ENCODE data around the gene MAST1.

MAST1 gene

DNA sequence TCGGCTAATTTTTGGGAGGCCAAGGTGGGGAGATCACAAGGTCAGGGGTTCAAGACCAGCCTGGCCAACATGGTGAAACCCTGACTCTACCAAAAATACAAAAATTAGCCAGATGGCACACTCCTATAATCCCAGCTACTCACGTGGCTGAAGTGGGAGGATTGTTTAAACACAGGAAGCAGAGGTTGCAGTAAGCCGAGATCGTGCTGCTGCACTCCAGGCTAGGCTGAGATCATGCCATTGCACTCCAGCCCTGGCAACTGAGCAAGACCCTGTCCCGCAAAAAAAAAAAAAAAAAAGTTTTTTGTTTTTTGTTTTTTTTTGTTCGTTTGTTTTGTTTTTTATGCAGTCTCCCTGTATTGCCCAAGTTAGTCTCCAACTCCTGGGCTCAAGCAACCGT, 21.2 kb downstream of the MAST1 start:
- no peak overlapping the region for H3K4me3 Mint-ChIP-seq
- H3K36me3 Mint-ChIP-seq (ENCODE audit: insufficient read depth), result no peaks in the 10 kb centered on the region
- no peaks in the 10 kb centered on the region for H3K9me3 Mint-ChIP-seq
- H3K27me3 Mint-ChIP-seq, result no peaks in the 10 kb centered on the region
- H3K4me1 Mint-ChIP-seq, result no peaks in the 10 kb centered on the region
- ATAC-seq (replicated peaks; ENCODE audit: extremely low read depth, poor library complexity, severe bottlenecking) (no peak), DNase-seq (ENCODE audit: low spot score in 2 of 2) (no peak)
- H3K27ac Mint-ChIP-seq (ENCODE audit: low read depth), result no peak overlapping the region

DNA sequence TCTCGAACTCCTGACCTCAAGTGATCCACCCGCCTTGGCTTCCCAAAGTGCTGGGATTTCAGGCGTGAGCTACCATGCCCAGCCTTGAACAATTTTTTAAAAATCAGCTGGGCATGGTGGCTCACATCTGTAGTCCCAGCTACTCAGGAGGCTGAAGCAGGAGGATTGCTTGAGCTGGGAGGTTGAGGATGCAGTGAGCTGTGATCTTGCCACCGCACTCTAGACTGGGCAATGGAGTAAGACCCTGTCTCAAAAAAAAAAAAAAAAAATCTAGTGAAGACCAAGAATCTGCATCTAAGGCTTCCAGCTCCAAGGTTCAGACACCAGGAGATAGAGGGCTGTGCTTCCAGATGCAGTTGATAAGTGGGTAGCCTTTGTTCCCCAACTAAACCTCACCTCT, 25.8 kb downstream of the MAST1 start:
- H3K9me3 Mint-ChIP-seq, result no peaks in the 10 kb centered on the region
- peaks cover 10% of the 10 kb centered on the region for H3K4me1 Mint-ChIP-seq
- peaks cover 20% of the 10 kb centered on the region for H3K27me3 Mint-ChIP-seq
- ATAC-seq (replicated peaks; ENCODE audit: extremely low read depth, poor library complexity, severe bottlenecking) (no peak), DNase-seq (ENCODE audit: low spot score in 2 of 2) (no peak)
- no peaks in the 10 kb centered on the region for H3K36me3 Mint-ChIP-seq (ENCODE audit: insufficient read depth)
- H3K4me3 Mint-ChIP-seq, result no peak overlapping the region
- H3K27ac Mint-ChIP-seq (ENCODE audit: low read depth), result no peak overlapping the region

DNA sequence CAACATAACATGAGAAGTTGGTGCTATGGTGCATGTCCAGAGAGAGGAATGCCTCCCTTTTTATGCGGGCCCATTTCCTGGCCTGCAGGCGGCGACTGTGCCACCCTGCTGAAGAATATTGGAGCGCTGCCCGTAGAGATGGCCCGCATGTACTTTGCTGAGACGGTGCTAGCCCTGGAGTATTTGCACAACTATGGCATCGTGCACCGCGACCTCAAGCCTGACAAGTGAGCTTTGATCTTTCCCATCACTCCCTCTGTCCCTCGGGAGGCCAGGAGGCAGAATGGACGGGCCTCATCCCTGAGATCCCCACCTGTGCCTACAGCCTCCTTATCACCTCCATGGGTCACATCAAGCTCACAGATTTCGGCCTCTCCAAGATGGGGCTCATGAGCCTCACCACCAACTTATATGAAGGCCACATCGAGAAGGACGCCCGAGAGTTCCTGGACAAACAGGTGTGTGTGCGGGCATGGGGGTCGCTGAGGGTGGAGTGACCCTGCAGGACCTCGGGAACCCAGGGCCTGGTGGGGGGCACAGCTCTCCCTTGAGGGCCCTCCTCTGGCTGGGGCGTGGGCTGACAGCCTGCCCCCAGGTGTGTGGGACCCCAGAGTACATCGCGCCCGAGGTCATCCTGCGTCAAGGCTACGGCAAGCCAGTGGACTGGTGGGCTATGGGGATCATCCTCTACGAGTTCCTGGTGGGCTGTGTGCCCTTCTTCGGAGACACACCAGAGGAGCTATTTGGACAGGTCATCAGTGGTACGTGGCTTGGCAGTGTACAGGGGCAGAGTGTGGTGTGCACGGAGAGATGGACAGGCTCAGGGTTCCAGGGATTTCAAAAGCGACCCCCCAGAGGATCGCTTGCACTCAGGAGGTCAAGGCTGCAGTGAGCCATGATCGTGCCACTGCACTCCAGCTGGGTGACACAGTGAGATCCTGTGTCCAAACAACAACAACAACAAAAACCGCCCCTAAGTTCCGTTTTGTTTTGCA, 26.7 kb downstream of the MAST1 start:
- no peak overlapping the region for H3K4me3 Mint-ChIP-seq
- peaks cover 10% of the 10 kb centered on the region for H3K4me1 Mint-ChIP-seq
- DNase-seq (ENCODE audit: low spot score in 2 of 2) (no peak), ATAC-seq (replicated peaks; ENCODE audit: extremely low read depth, poor library complexity, severe bottlenecking) (no peak)
- H3K27ac Mint-ChIP-seq (ENCODE audit: low read depth), result no peak overlapping the region
- no peaks in the 10 kb centered on the region for H3K9me3 Mint-ChIP-seq
- H3K36me3 Mint-ChIP-seq (ENCODE audit: insufficient read depth), result no peaks in the 10 kb centered on the region
- H3K27me3 Mint-ChIP-seq, result peaks cover 20% of the 10 kb centered on the region

- Mint-ChIP-seq H3K27ac (ENCODE audit: low read depth) (no peak overlapping the region), H3K27me3 (peaks cover 20% of the 10 kb centered on the region), H3K4me1 (peaks cover 10% of the 10 kb centered on the region), H3K9me3 (no peaks in the 10 kb centered on the region), H3K4me3 (peak overlapping the region; percentile 62), H3K36me3 (ENCODE audit: insufficient read depth) (no peaks in the 10 kb centered on the region)
- ATAC-seq (replicated peaks; ENCODE audit: extremely low read depth, poor library complexity, severe bottlenecking), result no peak
- no peak for DNase-seq (ENCODE audit: low spot score in 2 of 2)
Measured at GRCh38 chr19:12865746-12866415, 27.6 kb downstream of the MAST1 start.

- Mint-ChIP-seq H3K4me1 (peaks cover 10% of the 10 kb centered on the region), H3K27me3 (peaks cover 20% of the 10 kb centered on the region), H3K9me3 (no peaks in the 10 kb centered on the region), H3K4me3 (peak overlapping the region; percentile 62), H3K27ac (ENCODE audit: low read depth) (no peak overlapping the region), H3K36me3 (ENCODE audit: insufficient read depth) (no peaks in the 10 kb centered on the region)
- DNase-seq (ENCODE audit: low spot score in 2 of 2) (no peak), ATAC-seq (replicated peaks; ENCODE audit: extremely low read depth, poor library complexity, severe bottlenecking) (no peak)
Measured at GRCh38 chr19:12866416-12867119, 28.3 kb downstream of the MAST1 start.

- Mint-ChIP-seq H3K27me3 (peaks cover 20% of the 10 kb centered on the region), H3K4me1 (peaks cover 18% of the 10 kb centered on the region), H3K9me3 (no peaks in the 10 kb centered on the region), H3K36me3 (ENCODE audit: insufficient read depth) (peaks cover 4% of the 10 kb centered on the region), H3K27ac (ENCODE audit: low read depth) (no peak overlapping the region), H3K4me3 (peak overlapping the region; percentile 62)
- ATAC-seq (replicated peaks; ENCODE audit: extremely low read depth, poor library complexity, severe bottlenecking) (peak; percentile 54), DNase-seq (ENCODE audit: low spot score in 2 of 2) (peak in 1 of 2 donors; percentile 39)
Measured at GRCh38 chr19:12867120-12868099, 29.1 kb downstream of the MAST1 start.

- H3K36me3 Mint-ChIP-seq (ENCODE audit: insufficient read depth), result peaks cover 6% of the 10 kb centered on the region
- ATAC-seq (replicated peaks; ENCODE audit: extremely low read depth, poor library complexity, severe bottlenecking) (no peak), DNase-seq (ENCODE audit: low spot score in 2 of 2) (no peak)
- peaks cover 20% of the 10 kb centered on the region for H3K27me3 Mint-ChIP-seq
- no peak overlapping the region for H3K4me3 Mint-ChIP-seq
- peaks cover 18% of the 10 kb centered on the region for H3K4me1 Mint-ChIP-seq
- H3K9me3 Mint-ChIP-seq, result no peaks in the 10 kb centered on the region
- no peak overlapping the region for H3K27ac Mint-ChIP-seq (ENCODE audit: low read depth)
Measured at GRCh38 chr19:12868540-12869112, 30.3 kb downstream of the MAST1 start.

- Mint-ChIP-seq H3K36me3 (ENCODE audit: insufficient read depth) (peaks cover 14% of the 10 kb centered on the region), H3K4me1 (peaks cover 14% of the 10 kb centered on the region), H3K27me3 (peaks cover 8% of the 10 kb centered on the region), H3K9me3 (no peaks in the 10 kb centered on the region), H3K27ac (ENCODE audit: low read depth) (no peak overlapping the region), H3K4me3 (no peak overlapping the region)
- DNase-seq (ENCODE audit: low spot score in 2 of 2), result no peak
- ATAC-seq (replicated peaks; ENCODE audit: extremely low read depth, poor library complexity, severe bottlenecking), result no peak
Measured at GRCh38 chr19:12871681-12872080, 33.4 kb downstream of the MAST1 start.

DNA sequence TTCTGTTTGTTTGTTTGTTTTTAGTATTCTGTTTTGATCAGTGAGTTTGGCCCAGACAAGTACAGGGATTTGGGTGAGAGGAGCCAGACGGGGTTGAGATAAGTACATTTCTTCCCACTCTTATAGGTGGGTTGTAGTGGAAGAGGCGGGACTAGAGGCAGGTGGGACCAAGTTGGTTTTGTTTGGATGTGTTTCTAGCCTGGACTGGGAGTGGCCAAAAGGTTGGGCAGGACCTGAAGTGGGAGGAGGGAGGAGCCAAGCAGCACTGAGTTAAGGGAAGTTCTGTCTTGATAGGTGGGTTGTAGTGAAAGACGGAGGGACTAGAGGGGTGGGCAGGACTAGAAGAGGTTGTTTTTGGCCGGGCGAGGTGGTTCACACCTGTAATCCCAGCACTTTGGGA, 33.9 kb downstream of the MAST1 start:
- Mint-ChIP-seq H3K27me3 (peaks cover 2% of the 10 kb centered on the region), H3K36me3 (ENCODE audit: insufficient read depth) (peaks cover 17% of the 10 kb centered on the region), H3K4me3 (no peak overlapping the region), H3K27ac (ENCODE audit: low read depth) (no peak overlapping the region), H3K9me3 (no peaks in the 10 kb centered on the region), H3K4me1 (peaks cover 9% of the 10 kb centered on the region)
- ATAC-seq (replicated peaks; ENCODE audit: extremely low read depth, poor library complexity, severe bottlenecking), result no peak
- no peak for DNase-seq (ENCODE audit: low spot score in 2 of 2)

DNA sequence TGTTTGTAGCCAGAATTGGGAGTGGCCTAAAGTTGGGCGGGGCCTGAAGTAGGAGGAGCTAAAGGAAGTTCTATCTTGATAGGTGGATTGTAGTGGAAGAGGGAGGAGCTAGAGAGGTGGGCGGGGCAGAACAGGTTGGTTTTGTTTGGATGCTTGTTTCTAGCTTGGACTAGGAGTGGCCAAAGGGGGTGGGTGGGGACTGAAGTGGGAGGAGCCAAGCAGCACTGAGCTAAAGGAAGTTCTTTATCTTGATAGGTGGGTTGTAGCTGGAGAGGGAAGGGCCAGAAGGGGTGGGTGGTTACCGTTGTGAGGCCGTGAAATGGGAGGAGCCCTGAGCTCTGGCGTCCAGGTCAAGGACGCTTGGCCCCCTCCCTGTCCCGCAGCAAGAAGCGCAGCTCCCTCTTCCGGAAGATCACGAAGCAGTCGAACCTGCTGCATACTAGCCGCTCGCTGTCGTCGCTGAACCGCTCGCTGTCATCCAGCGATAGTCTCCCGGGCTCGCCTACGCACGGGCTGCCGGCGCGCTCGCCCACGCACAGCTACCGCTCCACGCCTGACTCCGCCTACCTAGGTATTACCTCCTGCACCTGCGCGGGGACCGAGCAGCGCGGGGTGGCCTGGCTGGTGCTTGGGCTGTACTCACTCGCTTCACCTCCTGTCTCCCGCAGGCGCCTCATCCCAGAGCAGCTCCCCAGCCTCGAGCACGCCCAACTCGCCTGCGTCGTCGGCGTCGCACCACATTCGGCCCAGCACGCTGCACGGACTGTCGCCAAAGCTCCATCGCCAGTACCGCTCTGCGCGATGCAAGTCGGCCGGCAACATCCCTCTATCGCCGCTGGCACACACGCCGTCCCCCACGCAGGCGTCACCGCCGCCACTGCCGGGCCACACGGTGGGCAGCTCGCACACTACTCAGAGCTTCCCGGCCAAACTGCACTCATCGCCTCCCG, 34.9 kb downstream of the MAST1 start:
- H3K9me3 Mint-ChIP-seq, result no peaks in the 10 kb centered on the region
- H3K4me3 Mint-ChIP-seq, result peak overlapping the region; percentile 41
- peak; percentile 39 to 51 for DNase-seq (ENCODE audit: low spot score in 2 of 2)
- peaks cover 21% of the 10 kb centered on the region for H3K36me3 Mint-ChIP-seq (ENCODE audit: insufficient read depth)
- ATAC-seq (replicated peaks; ENCODE audit: extremely low read depth, poor library complexity, severe bottlenecking), result peak; percentile 63
- no peaks in the 10 kb centered on the region for H3K27me3 Mint-ChIP-seq
- peaks cover 7% of the 10 kb centered on the region for H3K4me1 Mint-ChIP-seq
- no peak overlapping the region for H3K27ac Mint-ChIP-seq (ENCODE audit: low read depth)

All from central memory CD8-positive, alpha-beta T cell (primary cell).